ENCODE data around the gene NHEJ1.

Gene NHEJ1

GRCh38 chr2:219182331-219183150, 21.9 kb upstream of the NHEJ1 start:
- DNase-seq, result no peak

DNA sequence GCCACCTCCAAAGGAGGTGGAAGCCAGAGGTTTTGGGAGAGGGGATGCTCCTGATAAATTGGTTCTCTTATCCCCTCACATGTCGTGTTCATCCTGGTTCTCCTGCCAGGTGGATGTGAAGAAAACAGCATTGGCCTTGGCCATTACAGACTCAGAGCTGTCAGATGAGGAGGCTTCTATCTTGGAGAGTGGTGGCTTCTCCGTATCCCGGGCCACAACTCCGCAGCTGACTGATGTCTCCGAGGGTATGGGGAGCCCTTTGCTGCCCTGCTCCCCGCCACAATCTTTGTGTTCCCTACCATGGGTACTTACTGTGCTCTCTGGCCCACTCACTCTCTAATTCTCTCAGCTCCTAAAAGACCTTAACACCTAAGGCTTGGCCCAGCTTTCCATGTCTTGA, 20.9 kb upstream of the NHEJ1 start:
- DNase-seq, result no peak

GRCh38 chr2:219180961-219181360, 20.3 kb upstream of the NHEJ1 start:
- no peak for DNase-seq

DNA sequence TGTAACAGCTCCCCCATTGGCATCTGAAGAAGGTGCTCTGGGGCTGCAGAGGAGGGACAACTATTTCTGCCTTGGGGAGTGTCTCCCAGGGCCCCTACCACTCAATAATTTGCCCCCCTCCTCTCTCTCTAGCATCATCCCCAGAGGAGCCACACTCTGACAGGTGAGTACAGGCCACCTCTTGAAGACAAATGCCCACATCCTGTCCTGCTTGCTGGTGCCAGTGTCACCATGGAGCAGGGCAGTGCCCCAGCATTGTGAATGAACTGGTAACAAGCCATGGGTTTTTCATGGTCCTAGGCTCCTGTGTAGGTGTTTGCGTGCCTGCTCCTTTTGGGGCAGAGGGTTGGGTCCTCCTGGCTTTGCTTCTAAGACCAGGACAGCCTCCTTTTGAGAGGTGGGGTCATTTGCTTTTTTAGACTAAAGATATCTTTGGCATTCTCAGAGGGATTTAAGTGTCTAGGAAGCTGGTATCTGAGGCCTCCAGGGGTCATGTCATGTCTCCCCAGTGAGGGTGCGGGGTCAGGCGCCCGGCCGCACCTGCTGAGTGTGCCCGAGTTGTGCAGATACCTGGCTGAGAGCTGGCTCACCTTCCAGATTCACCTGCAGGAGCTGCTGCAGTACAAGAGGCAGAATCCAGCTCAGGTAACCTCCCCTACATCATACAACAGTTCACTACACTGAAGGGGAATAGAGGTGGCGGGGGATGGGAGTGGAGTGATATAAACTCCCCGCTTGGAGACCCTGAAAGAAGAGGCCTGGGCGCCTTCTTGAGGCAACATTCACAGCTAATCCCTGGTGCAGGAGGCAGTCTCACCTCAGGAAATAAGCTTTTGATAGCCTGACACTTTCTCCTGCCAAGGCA, 19.2 kb upstream of the NHEJ1 start:
- no peak for DNase-seq

DNA sequence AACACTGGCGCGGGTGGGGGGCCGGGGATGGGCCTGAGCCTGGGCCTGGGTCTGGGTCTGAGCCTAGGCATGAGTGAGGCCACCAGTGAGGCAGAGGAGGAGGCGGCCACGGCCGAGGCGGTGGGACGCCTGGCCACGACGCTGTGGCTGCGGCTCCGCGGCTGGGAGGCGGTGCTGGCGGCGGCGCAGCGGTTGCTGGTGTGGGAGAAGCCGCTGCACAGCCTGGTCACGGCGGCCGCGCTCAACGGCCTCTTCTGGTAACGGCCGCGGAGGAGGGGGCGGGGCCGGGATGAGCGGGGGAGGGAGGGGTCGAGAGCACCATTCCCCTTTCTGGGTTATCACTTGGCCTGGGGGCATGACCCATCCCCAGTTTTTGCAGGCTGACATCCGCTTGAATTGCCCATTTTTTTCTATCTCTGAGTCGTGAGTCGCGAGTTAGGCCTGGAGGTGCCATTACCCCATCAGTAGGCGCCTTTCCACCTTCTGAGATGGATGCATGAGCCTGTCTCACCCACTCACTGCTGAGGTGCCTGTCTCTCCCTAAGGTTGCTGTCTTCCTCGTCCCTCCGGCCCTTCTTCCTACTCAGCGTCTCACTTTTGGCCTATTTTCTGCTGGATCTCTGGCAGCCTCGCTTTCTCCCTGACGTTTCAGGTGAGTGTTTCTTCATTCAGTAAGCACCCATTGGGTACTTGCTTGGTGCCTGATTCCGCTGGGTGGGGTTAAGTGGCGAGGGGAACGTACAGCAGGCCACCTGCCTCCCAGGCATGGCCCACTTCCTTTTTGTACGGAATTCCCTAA, 18.0 kb upstream of the NHEJ1 start:
- DNase-seq, result peak in 23 of 56 donors; percentile 38 to 86 (median 56)

- peak; percentile 33 to 90 (median 78) for DNase-seq
Observed at GRCh38 chr2:219177552-219178376, 17.1 kb upstream of the NHEJ1 start, which contains the start of gene RETREG2. RETREG2 (plus strand) TSS chr2:219178275; CDS start chr2:219178353, 78 bp downstream.

GRCh38 chr2:219176818-219177551, 16.4 kb upstream of the NHEJ1 start, which contains the start of gene CNPPD1:
CNPPD1 (minus strand) TSS chr2:219176925; CDS start chr2:219176828, 97 bp downstream.
- DNase-seq, result peak in 54 of 56 donors; percentile 13 to 88 (median 72)

- DNase-seq, result peak in 35 of 56 donors; percentile 8 to 74 (median 58)
Observed at GRCh38 chr2:219175928-219176817, 15.6 kb upstream of the NHEJ1 start.

- no peak for DNase-seq
Observed at GRCh38 chr2:219175486-219175885, 14.9 kb upstream of the NHEJ1 start.

DNA sequence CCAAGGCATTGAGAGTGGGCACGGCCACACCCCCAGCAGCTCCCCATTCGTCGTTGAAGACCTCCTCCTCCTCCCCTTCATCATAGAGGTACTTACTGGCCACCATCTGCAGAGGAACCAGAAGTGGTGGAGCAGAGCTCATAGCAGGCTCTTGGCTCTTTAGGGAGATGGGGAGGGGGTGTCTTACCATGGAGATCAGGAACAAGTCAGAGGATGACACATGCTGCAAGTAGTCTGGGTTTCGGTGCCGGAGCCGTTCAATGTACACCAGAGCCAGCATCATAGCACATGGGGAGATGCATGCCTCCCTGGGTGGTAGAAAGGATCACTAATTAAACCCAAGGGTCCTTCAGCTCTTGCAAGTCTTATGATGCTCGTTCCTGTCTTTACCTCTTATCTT, 14.2 kb upstream of the NHEJ1 start:
- DNase-seq, result no peak

GRCh38 chr2:219174146-219174545, 13.5 kb upstream of the NHEJ1 start:
- DNase-seq, result no peak

- no peak for DNase-seq
Observed at GRCh38 chr2:219173176-219173575, 12.6 kb upstream of the NHEJ1 start.

DNA sequence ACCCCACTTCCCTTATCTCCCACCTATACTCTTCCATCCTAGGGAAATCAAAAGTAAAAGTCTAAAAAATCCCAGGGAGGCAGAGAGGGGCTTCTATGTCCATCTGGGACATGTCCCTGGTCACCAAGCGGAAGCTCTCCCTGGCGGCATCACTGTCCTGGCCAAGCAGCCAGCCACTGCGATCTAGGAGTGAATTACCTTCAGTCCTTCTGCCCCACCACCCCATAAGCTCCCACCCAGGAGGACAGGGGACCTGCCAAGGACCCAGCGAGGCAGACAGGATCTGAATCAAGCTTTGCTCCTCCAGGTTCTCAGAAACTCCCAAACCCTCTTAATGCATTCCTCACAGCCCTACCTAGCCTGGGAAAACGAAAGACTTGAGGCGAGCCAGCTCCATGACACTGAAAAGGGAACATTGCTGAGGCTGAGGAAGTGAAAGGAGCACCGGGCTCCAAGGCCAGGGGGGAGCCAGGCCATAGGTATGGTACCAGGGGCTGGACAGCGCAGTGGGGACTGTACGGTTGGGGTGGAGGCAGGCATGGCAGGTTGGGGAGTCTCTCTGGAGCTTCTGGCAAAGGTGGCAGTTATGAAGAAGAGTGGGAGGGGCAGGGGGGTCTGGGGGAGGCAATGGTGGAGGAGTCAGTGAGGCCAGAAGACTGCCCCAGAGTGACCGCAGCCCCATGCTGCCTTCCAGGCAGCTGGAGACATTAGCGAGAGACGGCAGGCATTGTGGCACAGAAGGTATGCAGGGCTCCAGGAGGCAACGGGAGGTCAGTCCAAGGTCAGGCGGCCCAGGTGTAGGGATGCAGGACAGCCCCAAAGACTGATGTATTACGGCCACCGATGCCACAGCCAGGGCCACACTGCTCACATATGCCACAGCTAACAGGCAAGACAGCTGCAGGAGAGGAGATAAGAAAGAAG, 11.9 kb upstream of the NHEJ1 start:
- DNase-seq, result no peak

DNA sequence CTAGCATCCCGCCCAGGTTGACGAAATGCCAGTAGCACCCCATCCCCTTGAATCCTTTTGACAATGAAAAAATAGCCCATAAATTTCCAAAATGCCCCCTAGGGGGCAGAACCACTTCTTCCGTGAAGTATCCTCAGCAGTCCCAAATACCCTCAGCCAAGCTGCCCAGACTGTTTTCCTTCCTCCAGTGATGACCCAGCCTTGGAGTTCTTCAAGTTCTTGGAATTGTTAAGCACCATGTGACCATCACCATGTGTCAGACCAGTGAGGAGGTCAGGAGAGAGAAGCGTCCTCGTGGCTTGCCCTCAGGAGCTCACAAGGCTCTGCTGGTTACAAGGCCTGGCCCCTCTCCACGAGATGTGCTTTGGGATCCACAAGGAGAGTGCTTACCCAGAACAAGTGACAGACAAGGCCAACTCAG, 10.6 kb upstream of the NHEJ1 start:
- peak in 10 of 56 donors; percentile 9 to 55 (median 20) for DNase-seq

- no peak for DNase-seq
Observed at GRCh38 chr2:219169930-219170654, 9.5 kb upstream of the NHEJ1 start, which contains the start of gene SLC23A3. SLC23A3 (minus strand) TSS chr2:219170029; CDS start chr2:219169984, 45 bp downstream.

GRCh38 chr2:219168932-219169331, 8.3 kb upstream of the NHEJ1 start:
- no peak for DNase-seq

All from amygdala (tissue), 56 donors.